Activated B cell treated with CpG ODN at 0.5 μM for 24 hours (primary cell): ENCODE results near the gene LRCOL1. TPM values are rescaled to one million over a fixed set of nuclear protein-coding genes. Genes with fewer than 3 reads are reported as not detected.

Experiments
- ATAC-seq: fragments of 200-7000 bp; cut with Tn5 transposase; one replicate; pipeline ENCODE4 v1.10.0; 2021; ENCODE audit warnings: low read depth, mild to moderate bottlenecking, moderate library complexity
- CTCF ChIA-PET: fragments of 350-600 bp; sonication (Branson Sonifier 250); formaldehyde crosslinking; loops from one replicate; lab custom pipeline; 2021; ENCODE audit warnings: antibody characterized with exemption; lab: Charles Lee
- POLR2A ChIA-PET: fragments of 350-600 bp; sonication (Branson Sonifier 250); formaldehyde crosslinking; loops from one replicate; lab custom pipeline; 2021; ENCODE audit warnings: antibody characterized with exemption; lab: Charles Lee
- DNase-seq: peaks from one replicate; pipeline ENCODE4 v3.0.0; 2022
- H3K27ac Mint-ChIP-seq: one replicate; pipeline ENCODE4 v1.8.0; 2020; ENCODE audit warnings: mixed read lengths
- H3K27me3 Mint-ChIP-seq: one replicate; pipeline ENCODE4 v1.8.0; 2021; ENCODE audit warnings: mixed read lengths
- H3K36me3 Mint-ChIP-seq: one replicate; pipeline ENCODE4 v1.8.0; 2021; ENCODE audit warnings: low read depth, mixed read lengths
- H3K4me1 Mint-ChIP-seq: one replicate; pipeline ENCODE4 v1.8.0; 2021; ENCODE audit warnings: mixed read lengths
- H3K4me3 Mint-ChIP-seq: one replicate; pipeline ENCODE4 v1.8.0; 2020; ENCODE audit warnings: mild to moderate bottlenecking, mixed read lengths
- H3K9me3 Mint-ChIP-seq: one replicate; pipeline ENCODE4 v1.8.0; 2020; ENCODE audit warnings: mixed read lengths
- CTCF ChIP-seq: fragments of 200-600 bp; IDR thresholded peaks from one replicate; pipeline ENCODE4 v1.8.0; 2022; ENCODE audit warnings: antibody characterized with exemption, mild to moderate bottlenecking
- intact Hi-C: fragments of 100-400 bp; cut with micrococcal nuclease; formaldehyde crosslinking; loops from one replicate; pipeline ENCODE4 v1.15.1; 2024
- total RNA-seq: library from RNA; stranded (reverse); gene quantifications from 2 replicates; pipeline ENCODE4 v1.2.3, GENCODE V29; 2022

The LRCOL1 gene
- total RNA-seq, 1 donor from 2014 or later, result not detected

- ChIA-PET CTCF (no interaction called here), POLR2A (no interaction called here)
- no peak for TF ChIP-seq CTCF
- Mint-ChIP-seq H3K36me3 (peaks cover 14% of the 10 kb centered on the region), H3K9me3 (no peaks in the 10 kb centered on the region), H3K27ac (no peak overlapping the region), H3K4me3 (no peak overlapping the region), H3K4me1 (peaks cover 6% of the 10 kb centered on the region), H3K27me3 (peaks cover 9% of the 10 kb centered on the region)
- intact Hi-C loops, result no loop called here
- DNase-seq, result no peak
- ATAC-seq, result no peak
Observed at GRCh38 chr12:132621657-132622435, 11.5 kb upstream of the LRCOL1 start.

GRCh38 chr12:132620899-132621656 is 10.7 kb upstream of the LRCOL1 start:
- H3K4me3 Mint-ChIP-seq, result no peak overlapping the region
- ChIA-PET CTCF (no interaction called here), POLR2A (no interaction called here)
- intact Hi-C loops, result no loop called here
- no peaks in the 10 kb centered on the region for H3K9me3 Mint-ChIP-seq
- peaks cover 9% of the 10 kb centered on the region for H3K27me3 Mint-ChIP-seq
- H3K4me1 Mint-ChIP-seq, result peaks cover 6% of the 10 kb centered on the region
- H3K36me3 Mint-ChIP-seq, result peaks cover 14% of the 10 kb centered on the region
- TF ChIP-seq CTCF, result no peak
- ATAC-seq, result no peak
- DNase-seq, result no peak
- H3K27ac Mint-ChIP-seq, result no peak overlapping the region

- no peak overlapping the region for H3K27ac Mint-ChIP-seq
- ChIA-PET POLR2A (no interaction called here), CTCF (no interaction called here)
- H3K36me3 Mint-ChIP-seq, result peaks cover 9% of the 10 kb centered on the region
- ATAC-seq (no peak), DNase-seq (no peak)
- H3K27me3 Mint-ChIP-seq, result peaks cover 14% of the 10 kb centered on the region
- peaks cover 6% of the 10 kb centered on the region for H3K4me1 Mint-ChIP-seq
- no peak overlapping the region for H3K4me3 Mint-ChIP-seq
- TF ChIP-seq CTCF, result no peak
- intact Hi-C loops, result no loop called here
- no peaks in the 10 kb centered on the region for H3K9me3 Mint-ChIP-seq
Observed at GRCh38 chr12:132620113-132620898, 9.9 kb upstream of the LRCOL1 start.

- ChIA-PET CTCF (no interaction called here), POLR2A (no interaction called here)
- intact Hi-C loops, result no loop called here
- TF ChIP-seq CTCF, result no peak
- DNase-seq (no peak), ATAC-seq (no peak)
- Mint-ChIP-seq H3K4me1 (peaks cover 11% of the 10 kb centered on the region), H3K27ac (no peak overlapping the region), H3K9me3 (no peaks in the 10 kb centered on the region), H3K27me3 (peaks cover 17% of the 10 kb centered on the region), H3K36me3 (peaks cover 1% of the 10 kb centered on the region), H3K4me3 (no peak overlapping the region)
Observed at GRCh38 chr12:132619386-132620112, 9.2 kb upstream of the LRCOL1 start.
